Caco-2 (cell line): ENCODE results near the gene CUZD1. TPM values are rescaled to one million over a fixed set of nuclear protein-coding genes. Genes with fewer than 3 reads are reported as not detected.

Source experiments
- BruUV-seq: library from RNA; stranded (reverse); fragments of 400-500 nt; replicated peaks from 2 replicates; lab custom pipeline; 2021; lab: Mats Ljungman, UMichigan
- CTCF ChIA-PET: fragments of 300-600 bp; sonication (Branson Sonifier 250); formaldehyde crosslinking; loops from one replicate; lab custom pipeline; 2022; ENCODE audit warnings: antibody characterized with exemption; lab: Charles Lee
- POLR2A ChIA-PET: fragments of 300-600 bp; sonication (Branson Sonifier 250); formaldehyde crosslinking; loops from one replicate; lab custom pipeline; 2022; ENCODE audit warnings: antibody characterized with exemption; lab: Charles Lee
- DNase-seq, 2 experiments: peaks; one replicate each; pipeline versions ENCODE4 v3.0.0 to v3.0.0-alpha.2; 2020 to 2022
- H3K27me3 ChIP-seq: replicated peaks from 2 replicates; pipeline ENCODE4 v1.6.0; 2011; ENCODE audit warnings: low read length; ENCODE audit not compliant: control insufficient read depth, insufficient read depth
- H3K36me3 ChIP-seq: 2 replicates; pipeline ENCODE4 v1.5.1; 2011; ENCODE audit warnings: low read length; ENCODE audit not compliant: control insufficient read depth, insufficient read depth
- H3K4me1 ChIP-seq: fragments of 250-450 bp; sonication (Bioruptor Pico); 2 replicates; pipeline ENCODE4 v1.5.1; 2020; ENCODE audit warnings: mild to moderate bottlenecking
- H3K4me3 ChIP-seq: 2 replicates; pipeline ENCODE4 v1.5.1; 2011; ENCODE audit warnings: low read depth, mild to moderate bottlenecking, control low read depth, low read length
- H3K9me3 ChIP-seq: fragments of 250-450 bp; sonication (Bioruptor Pico); 2 replicates; pipeline ENCODE4 v1.5.1; 2020; ENCODE audit warnings: mild to moderate bottlenecking, moderate library complexity
- H3K27ac Mint-ChIP-seq: one replicate; pipeline ENCODE4 v1.8.0; 2022; ENCODE audit warnings: mixed read lengths; ENCODE audit not compliant: unreplicated experiment
- H3K27me3 Mint-ChIP-seq: one replicate; pipeline ENCODE4 v1.8.0; 2022; ENCODE audit warnings: mixed read lengths; ENCODE audit not compliant: insufficient read depth, unreplicated experiment
- H3K36me3 Mint-ChIP-seq: one replicate; pipeline ENCODE4 v1.8.0; 2022; ENCODE audit warnings: mild to moderate bottlenecking, mixed read lengths; ENCODE audit not compliant: insufficient read depth, unreplicated experiment
- H3K4me1 Mint-ChIP-seq: one replicate; pipeline ENCODE4 v1.8.0; 2022; ENCODE audit warnings: low read depth, mixed read lengths; ENCODE audit not compliant: unreplicated experiment
- H3K4me3 Mint-ChIP-seq: one replicate; pipeline ENCODE4 v1.8.0; 2022; ENCODE audit warnings: mild to moderate bottlenecking, moderate library complexity, mixed read lengths; ENCODE audit not compliant: unreplicated experiment
- H3K9me3 Mint-ChIP-seq: one replicate; pipeline ENCODE4 v1.8.0; 2022; ENCODE audit warnings: mixed read lengths; ENCODE audit not compliant: unreplicated experiment
- CTCF ChIP-seq, 2 experiments: fragments of 200-600 bp in 1 of 2; IDR thresholded peaks; 1 replicate in 1 of 2; 2 replicates in 1 of 2; pipeline versions ENCODE4 v1.5.1 to v1.8.0; 2011 to 2022; ENCODE audit warnings: antibody characterized with exemption in 1 of 2, control low read depth in 1 of 2, inconsistent platforms in 1 of 2, low read depth in 1 of 2, low read length in 1 of 2, mild to moderate bottlenecking in 1 of 2, moderate library complexity in 1 of 2; ENCODE audit not compliant: insufficient read depth in 1 of 2, severe bottlenecking in 1 of 2, unreplicated experiment in 1 of 2
- intact Hi-C: fragments of 100-400 bp; cut with micrococcal nuclease; formaldehyde crosslinking; loops from one replicate; pipeline ENCODE4 v1.10.0; 2022; ENCODE audit not compliant: unreplicated experiment
- total RNA-seq: library from RNA; stranded (reverse); gene quantifications from 2 replicates; pipeline ENCODE4 v1.2.3, GENCODE V29; 2022

Gene CUZD1
- total RNA-seq, 1 experiment from 2014 or later: 2.1 TPM

DNA sequence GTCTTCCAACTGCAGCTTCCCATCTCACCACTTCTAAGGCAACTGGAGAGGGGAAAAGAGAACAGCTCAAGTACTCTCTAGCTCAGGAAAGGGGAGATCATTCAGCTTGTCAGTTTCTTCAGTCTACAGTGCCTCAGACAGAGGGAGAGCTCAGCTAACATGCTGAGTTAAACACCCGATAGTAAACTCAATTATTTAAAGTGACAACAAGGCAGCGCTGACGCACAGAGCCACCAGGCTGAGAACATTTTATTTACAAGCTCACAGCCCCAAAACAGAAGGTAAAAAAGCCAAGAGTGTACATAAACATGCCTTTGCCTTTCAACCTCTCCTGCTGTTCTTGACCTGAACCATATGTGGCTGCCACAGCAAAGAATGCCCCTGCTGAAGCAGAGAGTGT, 10.1 kb upstream of the CUZD1 start:
- H3K36me3 ChIP-seq: peaks cover 4% of the 10 kb centered on the region
- no peaks in the 10 kb centered on the region for H3K27me3 ChIP-seq
- Mint-ChIP-seq H3K36me3 (peaks cover 18% of the 10 kb centered on the region), H3K27me3 (no peaks in the 10 kb centered on the region), H3K9me3 (no peaks in the 10 kb centered on the region), H3K4me3 (no peak overlapping the region), H3K27ac (no peak overlapping the region), H3K4me1 (peaks cover 7% of the 10 kb centered on the region)
- H3K4me3 ChIP-seq: no peak overlapping the region
- no peak for DNase-seq
- ChIA-PET POLR2A (no interaction called here), CTCF (no interaction called here)
- no peaks in the 10 kb centered on the region for H3K4me1 ChIP-seq
- H3K9me3 ChIP-seq: no peaks in the 10 kb centered on the region
- no TSS peak for BruUV-seq
- no peak for TF ChIP-seq CTCF (IDR thresholded peaks at IDR 0.05; ENCODE audit: insufficient read depth in 1 of 2, low read depth in 1 of 2, low read length in 1 of 2, severe bottlenecking in 1 of 2, unreplicated experiment in 1 of 2)
- intact Hi-C loops: no loop called here

DNA sequence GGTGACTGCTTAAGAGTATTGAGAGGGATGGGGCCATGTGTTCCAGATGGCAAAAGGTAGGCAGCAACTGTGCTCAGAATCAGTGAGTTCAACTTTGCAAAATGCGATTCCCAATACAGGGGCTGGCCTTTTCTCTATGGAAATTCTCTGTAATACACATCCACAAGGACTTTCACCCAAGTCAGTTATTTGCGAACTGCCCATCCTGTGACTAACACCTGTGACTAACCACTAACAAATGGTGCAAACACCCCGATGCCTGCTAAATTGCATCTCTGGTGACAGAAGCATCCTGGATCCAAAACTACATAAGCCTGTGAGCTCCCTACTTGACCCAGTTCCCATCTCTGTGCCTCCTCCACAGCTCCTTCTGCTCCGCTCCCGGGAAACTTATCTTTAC, 9.0 kb upstream of the CUZD1 start:
- Mint-ChIP-seq H3K36me3 (peaks cover 18% of the 10 kb centered on the region), H3K9me3 (no peaks in the 10 kb centered on the region), H3K27me3 (no peaks in the 10 kb centered on the region), H3K27ac (no peak overlapping the region), H3K4me1 (peaks cover 7% of the 10 kb centered on the region), H3K4me3 (no peak overlapping the region)
- Histone ChIP-seq H3K27me3 (no peaks in the 10 kb centered on the region), H3K4me3 (no peak overlapping the region), H3K36me3 (peaks cover 4% of the 10 kb centered on the region), H3K4me1 (no peaks in the 10 kb centered on the region), H3K9me3 (no peaks in the 10 kb centered on the region)
- POLR2A ChIA-PET: no interaction called here
- no peak for DNase-seq
- CTCF ChIA-PET: no interaction called here
- intact Hi-C loops: no loop called here
- no peak for TF ChIP-seq CTCF (IDR thresholded peaks at IDR 0.05; ENCODE audit: insufficient read depth in 1 of 2, low read depth in 1 of 2, low read length in 1 of 2, severe bottlenecking in 1 of 2, unreplicated experiment in 1 of 2)
- no TSS peak for BruUV-seq

DNA sequence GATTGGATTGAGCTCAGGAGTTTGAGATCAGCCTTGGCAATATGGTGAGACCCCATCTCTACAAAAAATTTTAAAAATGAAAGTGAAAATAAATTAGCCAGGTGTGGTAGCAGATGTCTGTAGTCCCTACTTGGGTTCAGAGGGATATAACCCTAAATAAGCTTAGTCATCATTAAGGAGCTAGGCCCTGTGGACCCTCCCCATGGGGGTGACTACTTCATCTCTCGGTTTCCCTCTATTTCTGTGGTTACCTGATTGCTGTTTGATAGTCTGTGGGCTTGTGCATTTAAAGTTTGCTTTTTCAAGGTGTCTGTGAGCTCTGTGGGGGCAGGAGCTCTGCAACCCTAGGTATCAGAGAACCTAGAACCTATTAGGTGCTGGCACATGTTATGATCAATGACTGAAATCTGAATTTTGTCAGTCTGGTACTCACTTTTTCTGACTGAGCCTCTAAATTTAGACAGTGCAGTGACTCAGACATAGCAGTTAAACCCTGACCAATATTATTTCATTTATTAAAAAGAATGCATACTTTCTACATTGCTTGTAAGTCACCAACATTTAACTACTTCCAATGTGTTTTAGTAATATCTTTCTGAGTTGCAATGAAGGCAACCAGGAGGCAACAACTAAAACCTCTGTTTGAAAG, 8.1 kb upstream of the CUZD1 start:
- Mint-ChIP-seq H3K27me3 (no peaks in the 10 kb centered on the region), H3K9me3 (no peaks in the 10 kb centered on the region), H3K4me3 (no peak overlapping the region), H3K27ac (no peak overlapping the region), H3K4me1 (peaks cover 7% of the 10 kb centered on the region), H3K36me3 (peaks cover 15% of the 10 kb centered on the region)
- CTCF ChIA-PET: no interaction called here
- Histone ChIP-seq H3K4me3 (no peak overlapping the region), H3K4me1 (no peaks in the 10 kb centered on the region), H3K36me3 (peaks cover 4% of the 10 kb centered on the region), H3K27me3 (no peaks in the 10 kb centered on the region), H3K9me3 (no peaks in the 10 kb centered on the region)
- intact Hi-C loops: no loop called here
- no TSS peak for BruUV-seq
- no peak for DNase-seq
- POLR2A ChIA-PET: no interaction called here
- no peak for TF ChIP-seq CTCF (IDR thresholded peaks at IDR 0.05; ENCODE audit: insufficient read depth in 1 of 2, low read depth in 1 of 2, low read length in 1 of 2, severe bottlenecking in 1 of 2, unreplicated experiment in 1 of 2)
